DOHH2 (cell line): ENCODE data around the gene PRPF40A.

Experiments
- H3F3A ChIP-seq: fragments of 200-600 bp; sonication (generic), shearing (Covaris generic); 2 replicates; pipeline ENCODE4 v1.6.0; 2016; ENCODE audit warnings: antibody characterized with exemption, mild to moderate bottlenecking; ENCODE audit not compliant: control insufficient read depth, insufficient read depth
- H3K27ac ChIP-seq: fragments of 200-600 bp; sonication (generic); 2 replicates; pipeline ENCODE4 v1.5.1; 2014; ENCODE audit warnings: low read depth, mild to moderate bottlenecking, low read length, moderate library complexity
- H3K27me3 ChIP-seq: fragments of 200-600 bp; sonication (generic); 2 replicates; pipeline ENCODE4 v1.6.1; 2014; ENCODE audit warnings: mild to moderate bottlenecking, low read length, mixed read lengths; ENCODE audit not compliant: control insufficient read depth
- H3K36me3 ChIP-seq: fragments of 200-600 bp; sonication (generic); 2 replicates; pipeline ENCODE4 v1.6.1; 2014; ENCODE audit warnings: mild to moderate bottlenecking, low read length, moderate library complexity, mixed read lengths; ENCODE audit not compliant: control insufficient read depth
- H3K4me1 ChIP-seq: fragments of 200-600 bp; sonication (generic); 2 replicates; pipeline ENCODE4 v1.6.1; 2014; ENCODE audit warnings: mild to moderate bottlenecking, low read length, mixed read lengths; ENCODE audit not compliant: control insufficient read depth
- H3K4me2 ChIP-seq: fragments of 200-600 bp; sonication (generic); 2 replicates; pipeline ENCODE4 v1.6.0; 2014; ENCODE audit warnings: mild to moderate bottlenecking, low read length, moderate library complexity
- H3K4me3 ChIP-seq: fragments of 200-600 bp; sonication (generic); 2 replicates; pipeline ENCODE4 v1.5.1; 2014; ENCODE audit warnings: mild to moderate bottlenecking, low read length, mixed read lengths
- H3K79me2 ChIP-seq: fragments of 200-600 bp; sonication (generic); 2 replicates; pipeline ENCODE4 v1.6.1; 2014; ENCODE audit warnings: mild to moderate bottlenecking, low read length, mixed read lengths; ENCODE audit not compliant: control insufficient read depth
- H3K9me2 ChIP-seq: fragments of 200-600 bp; sonication (generic); replicated peaks from 2 replicates; pipeline ENCODE4 v1.6.1; 2014; ENCODE audit warnings: mild to moderate bottlenecking, low read length, mixed read lengths; ENCODE audit not compliant: control insufficient read depth
- H3K9me3 ChIP-seq: fragments of 200-600 bp; sonication (generic); 2 replicates; pipeline ENCODE4 v1.6.1; 2014; ENCODE audit warnings: antibody characterized with exemption, low read length, mixed read lengths; ENCODE audit not compliant: control insufficient read depth, insufficient read depth
- H4K20me1 ChIP-seq: fragments of 200-600 bp; sonication (generic); 2 replicates; pipeline ENCODE4 v1.6.0; 2014; ENCODE audit warnings: low read depth, mild to moderate bottlenecking, antibody characterized with exemption, low read length, moderate library complexity; ENCODE audit not compliant: control insufficient read depth, insufficient read depth
- CTCF ChIP-seq: fragments of 200-600 bp; sonication (generic); IDR thresholded peaks from one replicate; pipeline ENCODE4 v1.5.1; 2014; ENCODE audit warnings: antibody characterized with exemption, mild to moderate bottlenecking, low read depth, low read length; ENCODE audit not compliant: poor library complexity, severe bottlenecking
- EZH2phosphoT487 ChIP-seq: fragments of 200-600 bp; sonication (generic); IDR thresholded peaks from 2 replicates; pipeline ENCODE4 v1.6.1; 2017; ENCODE audit warnings: borderline replicate concordance, mild to moderate bottlenecking, antibody characterized with exemption, low read length, moderate library complexity, mixed read lengths

Gene PRPF40A

GRCh38 chr2:152664725-152665124 is 52.5 kb downstream of the PRPF40A start:
- H3K4me2 ChIP-seq = no peak overlapping the region
- no peak overlapping the region for H3K4me3 ChIP-seq
- peaks cover 7% of the 10 kb centered on the region for H3F3A ChIP-seq
- peaks cover 94% of the 10 kb centered on the region for H3K36me3 ChIP-seq
- no peaks in the 10 kb centered on the region for H3K9me2 ChIP-seq
- no peak for TF ChIP-seq EZH2phosphoT487
- no peak for TF ChIP-seq CTCF
- no peak overlapping the region for H3K27ac ChIP-seq
- H3K9me3 ChIP-seq = no peaks in the 10 kb centered on the region
- H3K79me2 ChIP-seq = no peaks in the 10 kb centered on the region
- H3K4me1 ChIP-seq = no peaks in the 10 kb centered on the region
- no peaks in the 10 kb centered on the region for H3K27me3 ChIP-seq
- H4K20me1 ChIP-seq = no peaks in the 10 kb centered on the region

GRCh38 chr2:152661076-152661475 is 56.2 kb downstream of the PRPF40A start:
- TF ChIP-seq EZH2phosphoT487 (no peak), CTCF (no peak)
- peaks cover 95% of the 10 kb centered on the region for H3K36me3 ChIP-seq
- H3K79me2 ChIP-seq = no peaks in the 10 kb centered on the region

GRCh38 chr2:152658221-152658620 is 59.0 kb downstream of the PRPF40A start:
- TF ChIP-seq EZH2phosphoT487 (no peak), CTCF (no peak)
- Histone ChIP-seq H3K4me1 (no peaks in the 10 kb centered on the region), H3K9me3 (no peaks in the 10 kb centered on the region), H3K4me2 (no peak overlapping the region), H3K27me3 (no peaks in the 10 kb centered on the region), H3K4me3 (no peak overlapping the region), H3K9me2 (no peaks in the 10 kb centered on the region), H3K36me3 (peaks cover 92% of the 10 kb centered on the region), H4K20me1 (no peaks in the 10 kb centered on the region), H3K79me2 (no peaks in the 10 kb centered on the region), H3F3A (peaks cover 2% of the 10 kb centered on the region; the same call in 1 of the 2 replicates), H3K27ac (no peak overlapping the region)

More at GRCh38 chr2:152661076-152661475, 56.2 kb downstream of the PRPF40A start:
- H3K4me3 ChIP-seq = no peak overlapping the region
- no peak overlapping the region for H3K27ac ChIP-seq
- H3K9me3 ChIP-seq = no peaks in the 10 kb centered on the region
- no peaks in the 10 kb centered on the region for H3K4me1 ChIP-seq
- H4K20me1 ChIP-seq = no peaks in the 10 kb centered on the region
- no peaks in the 10 kb centered on the region for H3K9me2 ChIP-seq
- H3F3A ChIP-seq = peaks cover 4% of the 10 kb centered on the region
- H3K4me2 ChIP-seq = no peak overlapping the region
- H3K27me3 ChIP-seq = no peaks in the 10 kb centered on the region

GRCh38 chr2:152657043-152657442 is 60.2 kb downstream of the PRPF40A start:
- Histone ChIP-seq H4K20me1 (no peaks in the 10 kb centered on the region), H3K4me1 (no peaks in the 10 kb centered on the region), H3K36me3 (peaks cover 92% of the 10 kb centered on the region), H3K79me2 (no peaks in the 10 kb centered on the region), H3K4me3 (no peak overlapping the region), H3K27me3 (no peaks in the 10 kb centered on the region), H3K9me2 (no peaks in the 10 kb centered on the region), H3K27ac (no peak overlapping the region), H3K9me3 (no peaks in the 10 kb centered on the region), H3F3A (0 out of 2 replicates have a peak, but pooled peaks cover 2% of the 10 kb centered on the region), H3K4me2 (no peak overlapping the region)
- TF ChIP-seq EZH2phosphoT487 (no peak), CTCF (no peak)
